CD4-positive, alpha-beta T cell (primary cell): ENCODE data around the gene CCL13. TPM values are rescaled to one million over a fixed set of nuclear protein-coding genes. Genes with fewer than 3 reads are reported as not detected.

Source experiments
- ATAC-seq: fragments of 200-7000 bp; cut with Tn5 transposase; one replicate; pipeline ENCODE4 v1.10.0; 2022; ENCODE audit warnings: mild to moderate bottlenecking; ENCODE audit not compliant: poor library complexity
- CTCF ChIA-PET: fragments of 350-600 bp; sonication (Branson Sonifier 250); formaldehyde crosslinking; loops from one replicate; lab custom pipeline; 2021; ENCODE audit warnings: antibody characterized with exemption, inconsistent platforms; lab: Charles Lee
- POLR2A ChIA-PET: fragments of 350-600 bp; sonication (Branson Sonifier 250); formaldehyde crosslinking; loops from one replicate; lab custom pipeline; 2021; ENCODE audit warnings: antibody characterized with exemption, inconsistent platforms; lab: Charles Lee
- DNase-seq, 14 experiments: peaks; one replicate each; pipeline ENCODE4 v3.0.0-alpha.2; 2013 to 2020; ENCODE audit warnings: mixed read lengths in 2 of 14
- H3K27ac ChIP-seq, 2 donors: one replicate each; pipeline versions ENCODE4 v1.5.1 to v1.7.0; 2013; ENCODE audit warnings: low read length in 2 of 2, low read depth in 1 of 2, mild to moderate bottlenecking in 1 of 2
- H3K27me3 ChIP-seq, 2 experiments: 1 replicate in 1 of 2; 2 replicates in 1 of 2; pipeline versions ENCODE4 v1.6.1 to v1.7.0; 2013; ENCODE audit warnings: low read length in 2 of 2, control low read depth in 1 of 2, mild to moderate bottlenecking in 1 of 2, moderate library complexity in 1 of 2; ENCODE audit not compliant: insufficient read depth in 2 of 2, control insufficient read depth in 1 of 2
- H3K36me3 ChIP-seq: one replicate; pipeline ENCODE4 v1.6.1; 2013; ENCODE audit warnings: low read length, control low read depth; ENCODE audit not compliant: insufficient read depth
- H3K4me1 ChIP-seq: one replicate; pipeline ENCODE4 v1.6.1; 2013; ENCODE audit warnings: low read length, control low read depth; ENCODE audit not compliant: insufficient read depth
- H3K4me3 ChIP-seq: one replicate; pipeline ENCODE4 v1.5.1; 2013; ENCODE audit warnings: mild to moderate bottlenecking, low read length, moderate library complexity
- H3K9me3 ChIP-seq, 2 experiments: 1 replicate in 1 of 2; 2 replicates in 1 of 2; pipeline versions ENCODE4 v1.6.1 to v1.7.0; 2013; ENCODE audit warnings: low read length in 2 of 2, mild to moderate bottlenecking in 2 of 2, control low read depth in 1 of 2, moderate library complexity in 1 of 2; ENCODE audit not compliant: control insufficient read depth in 1 of 2, insufficient read depth in 1 of 2
- H3K27ac Mint-ChIP-seq: one replicate; pipeline ENCODE4 v1.8.0; 2020; ENCODE audit warnings: mixed read lengths
- H3K27me3 Mint-ChIP-seq: one replicate; pipeline ENCODE4 v1.8.0; 2021; ENCODE audit warnings: mixed read lengths
- H3K36me3 Mint-ChIP-seq: one replicate; pipeline ENCODE4 v1.8.0; 2021; ENCODE audit warnings: low read depth, mixed read lengths
- H3K4me1 Mint-ChIP-seq: one replicate; pipeline ENCODE4 v1.8.0; 2021; ENCODE audit warnings: low read depth, mixed read lengths
- H3K4me3 Mint-ChIP-seq: one replicate; pipeline ENCODE4 v1.8.0; 2020; ENCODE audit warnings: mild to moderate bottlenecking, mixed read lengths
- H3K9me3 Mint-ChIP-seq: one replicate; pipeline ENCODE4 v1.8.0; 2020; ENCODE audit warnings: mixed read lengths
- CTCF ChIP-seq: fragments of 200-600 bp; IDR thresholded peaks from one replicate; pipeline ENCODE4 v1.8.0; 2022; ENCODE audit warnings: antibody characterized with exemption, mild to moderate bottlenecking
- intact Hi-C, 2 experiments: fragments of 100-400 bp; cut with DNase I in 1 of 2; cut with micrococcal nuclease in 1 of 2; formaldehyde crosslinking; loops; one replicate each; pipeline versions ENCODE4 v1.15.1 to v1.9.0; 2023 to 2025; cut with DNase I, micrococcal nuclease
- total RNA-seq, 174 experiments: library from RNA in 2 of 174; stranded (reverse) in 2 of 174; gene quantifications; one replicate each; pipeline ENCODE4 v1.2.3 and lab custom pipeline; 2021 to 2026

The CCL13 gene
- total RNA-seq, 2 experiments from 2014 or later = not detected

- ATAC-seq = no peak
- Mint-ChIP-seq H3K27me3 (peaks cover 56% of the 10 kb centered on the region), H3K9me3 (no peaks in the 10 kb centered on the region), H3K4me3 (no peak overlapping the region), H3K27ac (no peak overlapping the region), H3K36me3 (no peaks in the 10 kb centered on the region), H3K4me1 (no peaks in the 10 kb centered on the region)
- H3K36me3 ChIP-seq = no peaks in the 10 kb centered on the region
- intact Hi-C loops = no loop called here
- H3K4me1 ChIP-seq = no peaks in the 10 kb centered on the region
- CTCF ChIA-PET = no interaction called here
- TF ChIP-seq CTCF = no peak
- no peaks in the 10 kb centered on the region for H3K9me3 ChIP-seq
- DNase-seq = no peak
- no peak overlapping the region for H3K27ac ChIP-seq
- POLR2A ChIA-PET = no interaction called here
- peaks cover 0 to 19% of the 10 kb centered on the region in 2 experiments for H3K27me3 ChIP-seq
- no peak overlapping the region for H3K4me3 ChIP-seq
These were observed 14.4 kb upstream of the CCL13 start for GRCh38 chr17:34341916-34342315.

- Histone ChIP-seq H3K4me1 (no peaks in the 10 kb centered on the region), H3K27me3 (peaks cover 0 to 25% of the 10 kb centered on the region in 2 experiments), H3K4me3 (no peak overlapping the region), H3K9me3 (no peaks in the 10 kb centered on the region), H3K27ac (no peak overlapping the region), H3K36me3 (no peaks in the 10 kb centered on the region)
- DNase-seq (no peak), ATAC-seq (no peak)
- Mint-ChIP-seq H3K36me3 (no peaks in the 10 kb centered on the region), H3K27me3 (peaks cover 37% of the 10 kb centered on the region), H3K4me1 (no peaks in the 10 kb centered on the region), H3K9me3 (no peaks in the 10 kb centered on the region), H3K27ac (no peak overlapping the region), H3K4me3 (no peak overlapping the region)
- POLR2A ChIA-PET = no interaction called here
- CTCF ChIA-PET = no interaction called here
- intact Hi-C loops = no loop called here
- no peak for TF ChIP-seq CTCF
These were observed 9.2 kb upstream of the CCL13 start for GRCh38 chr17:34347063-34347462.

GRCh38 chr17:34349751-34350150 lies 6.5 kb upstream of the CCL13 start:
- H3K4me3 Mint-ChIP-seq = no peak overlapping the region
- H3K27ac ChIP-seq = no peak overlapping the region
- peaks cover 15% of the 10 kb centered on the region for H3K27me3 Mint-ChIP-seq
- DNase-seq (no peak), ATAC-seq (no peak)
- H3K4me1 ChIP-seq = no peaks in the 10 kb centered on the region
- POLR2A ChIA-PET = no interaction called here
- peaks cover 2% of the 10 kb centered on the region for H3K9me3 Mint-ChIP-seq
- H3K27me3 ChIP-seq = peaks cover 3 to 8% of the 10 kb centered on the region in 2 experiments
- H3K36me3 ChIP-seq = no peaks in the 10 kb centered on the region
- no peaks in the 10 kb centered on the region for H3K4me1 Mint-ChIP-seq
- intact Hi-C loops = no loop called here
- H3K36me3 Mint-ChIP-seq = no peaks in the 10 kb centered on the region
- TF ChIP-seq CTCF = no peak
- H3K4me3 ChIP-seq = no peak overlapping the region
- H3K27ac Mint-ChIP-seq = no peak overlapping the region
- no peaks in the 10 kb centered on the region for H3K9me3 ChIP-seq
- CTCF ChIA-PET = no interaction called here
